GM23338 (cell line): Measurements from ENCODE around the gene GPSM1. TPM values are rescaled to one million over a fixed set of nuclear protein-coding genes. Genes with fewer than 3 reads are reported as not detected.
"Not testable (repeated sequence)": the region's sequence is repeated elsewhere in the genome, so short reads cannot be mapped to it uniquely, and the experiment has no call there.

Experiments
- ATAC-seq: fragments of 200-7000 bp; cut with Tn5 transposase; 3 replicates; pipeline ENCODE4 v1.9.1; 2020
- DNase-seq: peaks from one replicate; pipeline ENCODE4 v3.0.0-alpha.2; 2015; ENCODE audit warnings: low spot score
- H2AFZ ChIP-seq: fragments of 200-600 bp; sonication (generic); 2 replicates; pipeline ENCODE4 v1.8.0; 2016; ENCODE audit warnings: antibody characterized with exemption, mild to moderate bottlenecking, moderate library complexity
- H3F3A ChIP-seq: fragments of 200-600 bp; sonication (generic); replicated peaks from 2 replicates; pipeline ENCODE4 v1.8.0; 2017; ENCODE audit warnings: antibody characterized with exemption, mixed run types, low read depth
- H3K27ac ChIP-seq: fragments of 200-600 bp; sonication (generic); 2 replicates; pipeline ENCODE4 v1.6.1; 2016; ENCODE audit warnings: low read depth
- H3K27me3 ChIP-seq: fragments of 200-600 bp; sonication (generic); 2 replicates; pipeline ENCODE4 v1.8.0; 2016; ENCODE audit warnings: mild to moderate bottlenecking, mixed run types, moderate library complexity; ENCODE audit not compliant: insufficient read depth
- H3K36me3 ChIP-seq: fragments of 200-600 bp; sonication (generic); 2 replicates; pipeline ENCODE4 v1.8.0; 2016; ENCODE audit warnings: mild to moderate bottlenecking; ENCODE audit not compliant: insufficient read depth
- H3K4me1 ChIP-seq: fragments of 200-600 bp; sonication (generic); 2 replicates; pipeline ENCODE4 v1.8.0; 2016; ENCODE audit warnings: mild to moderate bottlenecking, moderate library complexity; ENCODE audit not compliant: insufficient read depth
- H3K4me2 ChIP-seq: fragments of 200-600 bp; sonication (generic); 2 replicates; pipeline ENCODE4 v1.7.1; 2017; ENCODE audit warnings: mixed run types
- H3K4me3 ChIP-seq: fragments of 200-600 bp; sonication (generic); 2 replicates; pipeline ENCODE4 v1.6.1; 2016; ENCODE audit warnings: mixed run types
- H3K79me2 ChIP-seq: fragments of 200-600 bp; sonication (generic); replicated peaks from 2 replicates; pipeline ENCODE4 v1.8.0; 2017; ENCODE audit warnings: mild to moderate bottlenecking; ENCODE audit not compliant: insufficient read depth
- H3K9me2 ChIP-seq: fragments of 200-600 bp; sonication (generic); 2 replicates; pipeline ENCODE4 v1.8.0; 2017; ENCODE audit not compliant: insufficient read depth
- H4K20me1 ChIP-seq: fragments of 200-600 bp; sonication (generic); replicated peaks from 2 replicates; pipeline ENCODE4 v1.8.0; 2017; ENCODE audit warnings: mild to moderate bottlenecking; ENCODE audit not compliant: insufficient read depth
- H3K27ac Mint-ChIP-seq: 2 replicates; pipeline ENCODE4 v1.8.0; 2020; ENCODE audit warnings: inconsistent platforms, mild to moderate bottlenecking, moderate library complexity, mixed read lengths
- H3K27me3 Mint-ChIP-seq: 3 replicates; pipeline ENCODE4 v1.8.0; 2022; ENCODE audit warnings: low read depth, mild to moderate bottlenecking, moderate library complexity, mixed read lengths, inconsistent platforms; ENCODE audit not compliant: insufficient read depth, poor library complexity
- H3K36me3 Mint-ChIP-seq: 3 replicates; pipeline ENCODE4 v1.8.0; 2021; ENCODE audit warnings: low read depth, mild to moderate bottlenecking, inconsistent platforms, moderate library complexity, mixed read lengths
- H3K4me1 Mint-ChIP-seq: 3 replicates; pipeline ENCODE4 v1.8.0; 2020; ENCODE audit warnings: mild to moderate bottlenecking, inconsistent platforms, mixed read lengths
- H3K4me3 Mint-ChIP-seq: 3 replicates; pipeline ENCODE4 v1.8.0; 2021; ENCODE audit warnings: moderate library complexity, mild to moderate bottlenecking, inconsistent platforms, mixed read lengths
- H3K9me3 Mint-ChIP-seq: 3 replicates; pipeline ENCODE4 v1.8.0; 2020; ENCODE audit warnings: moderate library complexity, mild to moderate bottlenecking, inconsistent platforms, mixed read lengths
- CREB1 ChIP-seq: fragments of 250-450 bp; sonication (Bioruptor Pico); IDR thresholded peaks from 2 replicates; pipeline ENCODE4 v1.5.0; 2020; ENCODE audit warnings: low read depth, mild to moderate bottlenecking, moderate library complexity
- EZH2phosphoT487 ChIP-seq: fragments of 200-600 bp; sonication (generic); IDR thresholded peaks from one replicate; pipeline ENCODE4 v1.8.1; 2018; ENCODE audit warnings: antibody characterized with exemption; ENCODE audit not compliant: unreplicated experiment
- JUNB ChIP-seq: IDR thresholded peaks from one replicate; pipeline ENCODE4 v1.6.1; 2016; ENCODE audit warnings: antibody characterized with exemption; ENCODE audit not compliant: unreplicated experiment
- NANOG ChIP-seq: IDR thresholded peaks from 2 replicates; pipeline ENCODE4 v1.6.1; 2016; ENCODE audit warnings: antibody characterized with exemption, borderline replicate concordance
- ZNF114 ChIP-seq: fragments of 250-450 bp; sonication (Bioruptor Pico); IDR thresholded peaks from 2 replicates; pipeline ENCODE4 v1.5.0; 2020; ENCODE audit warnings: mild to moderate bottlenecking, moderate library complexity
- ZNF331 ChIP-seq: fragments of 250-450 bp; sonication (Bioruptor Pico); IDR thresholded peaks from 2 replicates; pipeline ENCODE4 v1.5.0; 2020; ENCODE audit warnings: low read depth, mild to moderate bottlenecking, moderate library complexity
- polyA plus RNA-seq: library from polyadenylated mRNA; unstranded; fragments of >200 nt; fragmentation: Nextera tagmentation; extraction: Ambion mirVana; gene quantifications from 2 replicates; pipeline ENCODE4 v1.2.1, GENCODE V29; 2016
- total RNA-seq: library from RNA; depleted of rRNA; stranded (reverse); fragments of >200 nt; shearing (Covaris generic); gene quantifications from 2 replicates; pipeline ENCODE4 v1.2.3, GENCODE V29; 2014
- TF ChIP-seq, protein P1 (sequence below): fragments of 250-450 bp; sonication (Bioruptor Pico); IDR thresholded peaks from 2 replicates; pipeline ENCODE4 v1.5.0; 2020; ENCODE audit warnings: mild to moderate bottlenecking, moderate library complexity

Gene GPSM1
- total and polyA plus RNA-seq, 2 experiments from 2014 or later = 4.8 to 23.2 TPM

DNA sequence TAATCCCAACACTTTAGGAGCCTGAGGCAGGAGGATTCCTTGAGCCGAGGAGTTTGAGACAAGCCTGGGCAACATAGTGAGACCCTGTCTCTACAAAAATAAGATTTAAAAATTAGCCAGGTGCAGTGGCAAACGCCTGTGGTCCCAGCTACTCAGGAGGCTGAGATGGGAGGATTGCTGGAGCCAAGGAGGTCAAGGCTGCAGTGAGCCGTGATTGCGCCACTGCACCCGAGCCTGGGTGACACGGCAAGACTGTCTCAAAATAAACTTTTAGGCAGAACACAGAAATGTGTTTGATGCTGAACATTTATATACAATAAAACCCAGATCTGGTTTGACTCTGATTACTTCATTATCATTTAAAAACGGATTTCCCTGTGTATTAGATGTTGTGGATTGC is 78.1 kb downstream of the GPSM1 start (continued):
- TF ChIP-seq, protein P1, sequence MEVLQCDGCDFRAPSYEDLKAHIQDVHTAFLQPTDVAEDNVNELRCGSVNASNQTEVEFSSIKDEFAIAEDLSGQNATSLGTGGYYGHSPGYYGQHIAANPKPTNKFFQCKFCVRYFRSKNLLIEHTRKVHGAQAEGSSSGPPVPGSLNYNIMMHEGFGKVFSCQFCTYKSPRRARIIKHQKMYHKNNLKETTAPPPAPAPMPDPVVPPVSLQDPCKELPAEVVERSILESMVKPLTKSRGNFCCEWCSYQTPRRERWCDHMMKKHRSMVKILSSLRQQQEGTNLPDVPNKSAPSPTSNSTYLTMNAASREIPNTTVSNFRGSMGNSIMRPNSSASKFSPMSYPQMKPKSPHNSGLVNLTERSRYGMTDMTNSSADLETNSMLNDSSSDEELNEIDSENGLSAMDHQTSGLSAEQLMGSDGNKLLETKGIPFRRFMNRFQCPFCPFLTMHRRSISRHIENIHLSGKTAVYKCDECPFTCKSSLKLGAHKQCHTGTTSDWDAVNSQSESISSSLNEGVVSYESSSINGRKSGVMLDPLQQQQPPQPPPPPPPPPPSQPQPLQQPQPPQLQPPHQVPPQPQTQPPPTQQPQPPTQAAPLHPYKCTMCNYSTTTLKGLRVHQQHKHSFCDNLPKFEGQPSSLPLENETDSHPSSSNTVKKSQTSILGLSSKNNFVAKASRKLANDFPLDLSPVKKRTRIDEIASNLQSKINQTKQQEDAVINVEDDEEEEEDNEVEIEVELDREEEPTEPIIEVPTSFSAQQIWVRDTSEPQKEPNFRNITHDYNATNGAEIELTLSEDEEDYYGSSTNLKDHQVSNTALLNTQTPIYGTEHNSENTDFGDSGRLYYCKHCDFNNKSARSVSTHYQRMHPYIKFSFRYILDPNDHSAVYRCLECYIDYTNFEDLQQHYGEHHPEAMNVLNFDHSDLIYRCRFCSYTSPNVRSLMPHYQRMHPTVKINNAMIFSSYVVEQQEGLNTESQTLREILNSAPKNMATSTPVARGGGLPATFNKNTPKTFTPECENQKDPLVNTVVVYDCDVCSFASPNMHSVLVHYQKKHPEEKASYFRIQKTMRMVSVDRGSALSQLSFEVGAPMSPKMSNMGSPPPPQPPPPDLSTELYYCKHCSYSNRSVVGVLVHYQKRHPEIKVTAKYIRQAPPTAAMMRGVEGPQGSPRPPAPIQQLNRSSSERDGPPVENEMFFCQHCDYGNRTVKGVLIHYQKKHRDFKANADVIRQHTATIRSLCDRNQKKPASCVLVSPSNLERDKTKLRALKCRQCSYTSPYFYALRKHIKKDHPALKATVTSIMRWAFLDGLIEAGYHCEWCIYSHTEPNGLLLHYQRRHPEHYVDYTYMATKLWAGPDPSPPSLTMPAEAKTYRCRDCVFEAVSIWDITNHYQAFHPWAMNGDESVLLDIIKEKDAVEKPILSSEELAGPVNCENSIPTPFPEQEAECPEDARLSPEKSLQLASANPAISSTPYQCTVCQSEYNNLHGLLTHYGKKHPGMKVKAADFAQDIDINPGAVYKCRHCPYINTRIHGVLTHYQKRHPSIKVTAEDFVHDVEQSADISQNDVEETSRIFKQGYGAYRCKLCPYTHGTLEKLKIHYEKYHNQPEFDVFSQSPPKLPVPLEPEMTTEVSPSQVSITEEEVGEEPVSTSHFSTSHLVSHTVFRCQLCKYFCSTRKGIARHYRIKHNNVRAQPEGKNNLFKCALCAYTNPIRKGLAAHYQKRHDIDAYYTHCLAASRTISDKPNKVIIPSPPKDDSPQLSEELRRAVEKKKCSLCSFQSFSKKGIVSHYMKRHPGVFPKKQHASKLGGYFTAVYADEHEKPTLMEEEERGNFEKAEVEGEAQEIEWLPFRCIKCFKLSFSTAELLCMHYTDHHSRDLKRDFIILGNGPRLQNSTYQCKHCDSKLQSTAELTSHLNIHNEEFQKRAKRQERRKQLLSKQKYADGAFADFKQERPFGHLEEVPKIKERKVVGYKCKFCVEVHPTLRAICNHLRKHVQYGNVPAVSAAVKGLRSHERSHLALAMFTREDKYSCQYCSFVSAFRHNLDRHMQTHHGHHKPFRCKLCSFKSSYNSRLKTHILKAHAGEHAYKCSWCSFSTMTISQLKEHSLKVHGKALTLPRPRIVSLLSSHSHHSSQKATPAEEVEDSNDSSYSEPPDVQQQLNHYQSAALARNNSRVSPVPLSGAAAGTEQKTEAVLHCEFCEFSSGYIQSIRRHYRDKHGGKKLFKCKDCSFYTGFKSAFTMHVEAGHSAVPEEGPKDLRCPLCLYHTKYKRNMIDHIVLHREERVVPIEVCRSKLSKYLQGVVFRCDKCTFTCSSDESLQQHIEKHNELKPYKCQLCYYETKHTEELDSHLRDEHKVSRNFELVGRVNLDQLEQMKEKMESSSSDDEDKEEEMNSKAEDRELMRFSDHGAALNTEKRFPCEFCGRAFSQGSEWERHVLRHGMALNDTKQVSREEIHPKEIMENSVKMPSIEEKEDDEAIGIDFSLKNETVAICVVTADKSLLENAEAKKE (CRISPR knock-in tag) = no peak
- TF ChIP-seq NANOG = no peak
- TF ChIP-seq ZNF114 = no peak
- no peak for TF ChIP-seq JUNB
- TF ChIP-seq ZNF331 (CRISPR knock-in tag) = no peak
- no peak for TF ChIP-seq EZH2phosphoT487
- TF ChIP-seq CREB1 (CRISPR knock-in tag) = no peak

DNA sequence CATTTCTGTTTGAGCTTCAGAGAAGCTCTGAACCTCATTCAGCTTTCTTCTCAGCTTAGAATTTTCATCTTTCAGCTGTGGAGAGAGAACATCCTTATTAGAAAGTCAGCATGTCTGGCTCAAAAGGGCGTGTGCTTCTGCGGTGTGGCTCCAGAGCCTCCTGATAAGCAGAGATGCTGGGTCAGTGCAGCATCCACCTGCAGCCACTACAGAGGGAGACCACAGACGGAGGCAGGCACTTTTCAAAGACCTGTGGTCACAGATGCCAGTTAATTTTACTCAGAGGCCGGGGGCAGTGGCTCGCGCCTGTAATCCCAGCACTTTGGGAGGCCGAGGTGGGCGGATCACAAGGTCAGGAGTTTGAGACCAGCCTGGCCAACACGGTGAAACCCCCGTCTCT is 78.6 kb downstream of the GPSM1 start:
- not testable (repeated sequence) for H2AFZ ChIP-seq, H3K27me3 ChIP-seq, H3K27ac Mint-ChIP-seq, ATAC-seq, H3K4me2 ChIP-seq, DNase-seq, H3K4me3 ChIP-seq, H3K4me3 Mint-ChIP-seq, H4K20me1 ChIP-seq, H3K9me3 Mint-ChIP-seq, H3K9me2 ChIP-seq
- peaks cover 29% of the 10 kb centered on the region for H3K79me2 ChIP-seq
- H3K36me3 Mint-ChIP-seq = peaks cover 69% of the 10 kb centered on the region
- H3K27me3 Mint-ChIP-seq = peaks cover 20% of the 10 kb centered on the region
- H3K4me1 Mint-ChIP-seq = peaks cover 14% of the 10 kb centered on the region
- peak overlapping the region; percentile 32; the same call in 1 of the 2 replicates for H3K27ac ChIP-seq
- H3K36me3 ChIP-seq = peaks cover 25% of the 10 kb centered on the region
- peaks cover 10% of the 10 kb centered on the region; the same call in 1 of the 2 replicates for H3K4me1 ChIP-seq
- H3F3A ChIP-seq = peaks cover 22% of the 10 kb centered on the region

DNA sequence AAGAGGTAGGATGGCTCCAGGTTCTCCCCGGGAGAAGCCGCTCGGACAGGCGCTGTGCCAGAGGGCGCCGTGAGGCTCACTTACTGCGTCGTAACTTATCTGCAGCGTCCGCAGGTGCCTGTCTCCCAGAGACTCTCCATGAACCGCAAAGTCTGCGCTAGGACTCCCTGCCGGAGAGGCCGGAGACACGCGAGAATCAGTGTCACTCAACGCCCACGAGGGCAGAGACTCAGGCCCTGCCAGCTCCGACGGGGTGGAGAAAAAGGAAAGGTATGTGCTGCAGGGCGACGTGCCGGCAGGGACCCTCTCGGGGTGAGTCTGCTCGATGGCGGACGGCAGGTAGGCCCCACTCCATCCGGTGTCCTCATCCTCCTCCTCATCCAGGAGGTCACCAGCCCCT is 79.7 kb downstream of the GPSM1 start:
- H3K27ac Mint-ChIP-seq, H3K4me2 ChIP-seq, H3K27me3 ChIP-seq, ATAC-seq, DNase-seq, H3K4me3 Mint-ChIP-seq, H3K4me3 ChIP-seq, H3K9me2 ChIP-seq, H2AFZ ChIP-seq, H3K27ac ChIP-seq, H3K9me3 Mint-ChIP-seq: not testable (repeated sequence)
- Mint-ChIP-seq H3K4me1 (peaks cover 20% of the 10 kb centered on the region), H3K36me3 (peaks cover 68% of the 10 kb centered on the region), H3K27me3 (peaks cover 20% of the 10 kb centered on the region)
- peaks cover 29% of the 10 kb centered on the region for H3K36me3 ChIP-seq
- peaks cover 41% of the 10 kb centered on the region for H3K79me2 ChIP-seq
- H3F3A ChIP-seq = peaks cover 17% of the 10 kb centered on the region
- H3K4me1 ChIP-seq = peaks cover 17% of the 10 kb centered on the region; the same call in 1 of the 2 replicates
- peaks cover 17% of the 10 kb centered on the region for H4K20me1 ChIP-seq
